GM12878 (cell line): Measurements from ENCODE around the gene LRRC45. TPM values are rescaled to one million over a fixed set of nuclear protein-coding genes. Genes with fewer than 3 reads are reported as not detected.

Experiments used
- ATF7 ChIP-seq: fragments of 450-650 bp; IDR thresholded peaks from 2 replicates; pipeline ENCODE4 v1.6.1; 2016; ENCODE audit warnings: low read depth, mild to moderate bottlenecking
- BCL11A ChIP-seq: IDR thresholded peaks from 2 replicates; pipeline ENCODE4 v1.6.1; 2011; ENCODE audit warnings: low read depth, low read length
- BCL3 ChIP-seq: IDR thresholded peaks from 2 replicates; pipeline ENCODE4 v1.6.1; 2011; ENCODE audit warnings: borderline replicate concordance, low read depth, mild to moderate bottlenecking, moderate library complexity, low read length; ENCODE audit not compliant: insufficient read depth, poor library complexity, severe bottlenecking
- CREB1 ChIP-seq: IDR thresholded peaks from 2 replicates; pipeline ENCODE4 v1.6.1; 2012; ENCODE audit warnings: low read depth, mild to moderate bottlenecking, inconsistent platforms
- ETV6 ChIP-seq, 2 experiments: fragments of 450-650 bp in 1 of 2; IDR thresholded peaks in 1 of 2; conservative IDR thresholded peaks in 1 of 2; 2 replicates each; pipeline ENCODE4 v1.6.1; 2014; ENCODE audit warnings: antibody characterized with exemption in 1 of 2, borderline replicate concordance in 1 of 2, low read depth in 1 of 2, mild to moderate bottlenecking in 1 of 2, moderate library complexity in 1 of 2
- FOS ChIP-seq: IDR thresholded peaks from 3 replicates; pipeline ENCODE4 v1.6.1; 2011; ENCODE audit warnings: borderline replicate concordance; ENCODE audit not compliant: insufficient read length; ENCODE audit errors: extremely low read depth
- HDAC2 ChIP-seq: fragments of 200-600 bp; sonication (generic); IDR thresholded peaks from 2 replicates; pipeline ENCODE4 v1.6.1; 2017
- IKZF1 ChIP-seq: fragments of 450-650 bp; conservative IDR thresholded peaks from 2 replicates; pipeline ENCODE4 v1.6.1; 2017; ENCODE audit warnings: antibody characterized with exemption, mild to moderate bottlenecking
- KDM1A ChIP-seq: fragments of 200-600 bp; sonication (generic); IDR thresholded peaks from 2 replicates; pipeline ENCODE4 v1.6.1; 2016; ENCODE audit warnings: borderline replicate concordance
- NFXL1 ChIP-seq: fragments of 450-650 bp; IDR thresholded peaks from 2 replicates; pipeline ENCODE4 v1.6.1; 2017; ENCODE audit warnings: antibody characterized with exemption, mild to moderate bottlenecking, borderline replicate concordance
- NR2C2 ChIP-seq: IDR thresholded peaks from 2 replicates; pipeline ENCODE4 v1.6.1; 2011; ENCODE audit warnings: borderline replicate concordance, low read depth; ENCODE audit not compliant: control insufficient read depth, insufficient read length
- NR2F1 ChIP-seq: fragments of 450-650 bp; conservative IDR thresholded peaks from 2 replicates; pipeline ENCODE4 v1.6.1; 2017; ENCODE audit warnings: mild to moderate bottlenecking
- POLR2A ChIP-seq: IDR thresholded peaks from 2 replicates; pipeline ENCODE4 v1.6.1; 2011; ENCODE audit warnings: low read depth, mild to moderate bottlenecking, low read length
- RELA ChIP-seq: fragments of 450-650 bp; IDR thresholded peaks from 2 replicates; pipeline ENCODE4 v1.8.0; 2014; ENCODE audit warnings: borderline replicate concordance; ENCODE audit not compliant: partially characterized antibody
- STAT3 ChIP-seq: IDR thresholded peaks from 2 replicates; pipeline ENCODE4 v1.6.1; 2011; ENCODE audit warnings: low read depth, low read length, improper control_type of control experiment
- SUZ12 ChIP-seq: fragments of 200-600 bp; sonication (generic); IDR thresholded peaks from one replicate; pipeline ENCODE4 v1.6.1; 2018; ENCODE audit warnings: antibody characterized with exemption, mild to moderate bottlenecking; ENCODE audit not compliant: unreplicated experiment
- YBX1 ChIP-seq: fragments of 450-650 bp; IDR thresholded peaks from 2 replicates; pipeline ENCODE4 v1.6.1; 2016; ENCODE audit warnings: antibody characterized with exemption
- ZNF207 ChIP-seq: fragments of 450-650 bp; IDR thresholded peaks from 2 replicates; pipeline ENCODE4 v1.6.1; 2014; ENCODE audit warnings: antibody characterized with exemption, mild to moderate bottlenecking, borderline replicate concordance
- ZNF24 ChIP-seq: fragments of 450-650 bp; IDR thresholded peaks from 2 replicates; pipeline ENCODE4 v1.6.1; 2017; ENCODE audit warnings: antibody characterized with exemption, mild to moderate bottlenecking
- ZNF274 ChIP-seq: IDR thresholded peaks from one replicate; pipeline ENCODE4 v1.8.0; 2011; ENCODE audit not compliant: insufficient read length, insufficient read depth
- polyA plus RNA-seq, 11 experiments: library from polyadenylated mRNA; depleted of rRNA in 4 of 11; unstranded in 6 of 11; stranded (reverse) in 5 of 11; fragments of >200 nt; fragmentation: Nextera tagmentation in 4 of 11; fragmentation: Illumina TruSeq in 1 of 11; extraction: Ambion mirVana in 4 of 11; extraction: Trizol in 1 of 11; gene quantifications; 1 replicate in 1 of 11; 2 replicates in 10 of 11; pipeline versions ENCODE4 v1.2.1 to v1.2.3, GENCODE V29; 2011 to 2016; ENCODE audit warnings: inconsistent platforms in 2 of 11, missing spikeins in 2 of 11, low read depth in 1 of 11
- total RNA-seq, 4 experiments: library from RNA; depleted of rRNA in 3 of 4; stranded (reverse); fragments of >200 nt in 3 of 4; fragmentation: Illumina TruSeq in 1 of 4; extraction: Trizol in 1 of 4; gene quantifications; 2 replicates each; pipeline versions ENCODE4 v1.2.1 to v1.2.3, GENCODE V29; 2013 to 2021
- TF ChIP-seq, protein P1 (sequence below): fragments of 450-650 bp; conservative IDR thresholded peaks from 2 replicates; pipeline ENCODE4 v1.6.1; 2017; ENCODE audit warnings: mild to moderate bottlenecking, moderate library complexity
- TF ChIP-seq, protein P2 (sequence below): IDR thresholded peaks from 2 replicates; pipeline ENCODE4 v1.6.1; 2011; ENCODE audit warnings: mild to moderate bottlenecking, low read depth, low read length, moderate library complexity; ENCODE audit not compliant: insufficient replicate concordance
- TF ChIP-seq, protein P3 (sequence below): IDR thresholded peaks from 2 replicates; pipeline ENCODE4 v1.6.1; 2012; ENCODE audit warnings: low read depth, low read length, improper control_type of control experiment
- TF ChIP-seq, protein P4 (sequence below): fragments of 450-650 bp; IDR thresholded peaks from 2 replicates; pipeline ENCODE4 v1.6.1; 2016; ENCODE audit warnings: mild to moderate bottlenecking

Gene LRRC45
- total and polyA plus RNA-seq, 10 of the 15 experiments (the other 5 are each of a cell fraction or from before 2014, with no cell fraction given) = 0.03 to 27.7 (median 10.4) TPM

DNA sequence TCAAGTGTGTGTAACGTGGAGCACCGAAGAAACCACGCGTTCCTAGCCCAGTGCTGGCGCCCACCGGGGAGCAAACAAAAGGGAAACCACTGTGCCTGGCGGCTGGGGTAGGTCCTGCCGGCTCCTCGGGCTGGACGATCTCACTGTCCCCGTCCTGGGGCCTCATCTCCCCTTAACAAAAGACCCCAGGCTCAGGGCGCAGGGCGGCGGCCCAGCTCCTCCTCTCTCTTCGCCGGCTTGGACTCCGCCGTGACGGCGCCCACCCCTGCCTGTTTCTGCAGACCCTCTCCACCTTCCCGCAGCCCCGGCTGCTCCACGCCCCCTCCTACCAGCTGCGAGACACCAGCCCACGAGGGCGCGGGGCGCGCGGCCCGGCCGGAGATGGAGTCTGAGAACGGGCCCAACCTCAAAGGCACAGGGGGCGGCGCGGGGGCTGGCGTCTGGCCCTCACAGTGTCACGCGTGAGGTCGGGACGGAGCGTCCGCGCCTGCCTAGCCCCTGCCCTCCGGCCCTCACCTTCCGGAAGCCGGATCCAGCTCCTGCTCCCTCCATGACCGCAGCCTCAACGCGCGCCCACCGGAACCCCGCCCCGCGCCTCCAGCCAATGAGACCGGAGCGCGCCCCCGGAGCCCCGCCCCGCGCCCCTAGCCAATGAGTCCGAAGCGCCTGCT is 660 bp upstream of the LRRC45 start, which contains the start of gene CENPX (continued):
- TF ChIP-seq, protein P1, sequence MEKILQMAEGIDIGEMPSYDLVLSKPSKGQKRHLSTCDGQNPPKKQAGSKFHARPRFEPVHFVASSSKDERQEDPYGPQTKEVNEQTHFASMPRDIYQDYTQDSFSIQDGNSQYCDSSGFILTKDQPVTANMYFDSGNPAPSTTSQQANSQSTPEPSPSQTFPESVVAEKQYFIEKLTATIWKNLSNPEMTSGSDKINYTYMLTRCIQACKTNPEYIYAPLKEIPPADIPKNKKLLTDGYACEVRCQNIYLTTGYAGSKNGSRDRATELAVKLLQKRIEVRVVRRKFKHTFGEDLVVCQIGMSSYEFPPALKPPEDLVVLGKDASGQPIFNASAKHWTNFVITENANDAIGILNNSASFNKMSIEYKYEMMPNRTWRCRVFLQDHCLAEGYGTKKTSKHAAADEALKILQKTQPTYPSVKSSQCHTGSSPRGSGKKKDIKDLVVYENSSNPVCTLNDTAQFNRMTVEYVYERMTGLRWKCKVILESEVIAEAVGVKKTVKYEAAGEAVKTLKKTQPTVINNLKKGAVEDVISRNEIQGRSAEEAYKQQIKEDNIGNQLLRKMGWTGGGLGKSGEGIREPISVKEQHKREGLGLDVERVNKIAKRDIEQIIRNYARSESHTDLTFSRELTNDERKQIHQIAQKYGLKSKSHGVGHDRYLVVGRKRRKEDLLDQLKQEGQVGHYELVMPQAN = peak; percentile 95
- no peak for TF ChIP-seq ZNF24
- TF ChIP-seq ZNF207 = 0 out of 2 replicates have a peak, but pooled peaks have one; percentile 41
- TF ChIP-seq STAT3 = no peak
- TF ChIP-seq YBX1 = no peak
- no peak for TF ChIP-seq CREB1
- TF ChIP-seq RELA = no peak
- TF ChIP-seq, protein P2, sequence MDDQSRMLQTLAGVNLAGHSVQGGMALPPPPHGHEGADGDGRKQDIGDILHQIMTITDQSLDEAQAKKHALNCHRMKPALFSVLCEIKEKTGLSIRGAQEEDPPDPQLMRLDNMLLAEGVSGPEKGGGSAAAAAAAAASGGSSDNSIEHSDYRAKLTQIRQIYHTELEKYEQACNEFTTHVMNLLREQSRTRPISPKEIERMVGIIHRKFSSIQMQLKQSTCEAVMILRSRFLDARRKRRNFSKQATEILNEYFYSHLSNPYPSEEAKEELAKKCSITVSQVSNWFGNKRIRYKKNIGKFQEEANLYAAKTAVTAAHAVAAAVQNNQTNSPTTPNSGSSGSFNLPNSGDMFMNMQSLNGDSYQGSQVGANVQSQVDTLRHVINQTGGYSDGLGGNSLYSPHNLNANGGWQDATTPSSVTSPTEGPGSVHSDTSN = no peak
- no peak for TF ChIP-seq ETV6 (conservative IDR thresholded peaks at IDR 0.05 in 1 of 2, IDR thresholded peaks at IDR 0.05 in 1 of 2; ENCODE audit: borderline replicate concordance in 1 of 2, low read depth in 1 of 2)
- TF ChIP-seq POLR2A = peak; percentile 82
- no peak for TF ChIP-seq BCL11A
- no peak for TF ChIP-seq BCL3
- no peak for TF ChIP-seq NFXL1
- TF ChIP-seq IKZF1 = peak; percentile 58; the same call in 1 of the 2 replicates
- peak; percentile 60; the same call in 1 of the 2 replicates for TF ChIP-seq NR2F1
- no peak for TF ChIP-seq HDAC2
- TF ChIP-seq NR2C2 = no peak
- no peak for TF ChIP-seq ZNF274
- TF ChIP-seq, protein P3, sequence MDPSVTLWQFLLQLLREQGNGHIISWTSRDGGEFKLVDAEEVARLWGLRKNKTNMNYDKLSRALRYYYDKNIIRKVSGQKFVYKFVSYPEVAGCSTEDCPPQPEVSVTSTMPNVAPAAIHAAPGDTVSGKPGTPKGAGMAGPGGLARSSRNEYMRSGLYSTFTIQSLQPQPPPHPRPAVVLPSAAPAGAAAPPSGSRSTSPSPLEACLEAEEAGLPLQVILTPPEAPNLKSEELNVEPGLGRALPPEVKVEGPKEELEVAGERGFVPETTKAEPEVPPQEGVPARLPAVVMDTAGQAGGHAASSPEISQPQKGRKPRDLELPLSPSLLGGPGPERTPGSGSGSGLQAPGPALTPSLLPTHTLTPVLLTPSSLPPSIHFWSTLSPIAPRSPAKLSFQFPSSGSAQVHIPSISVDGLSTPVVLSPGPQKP = no peak
- TF ChIP-seq ATF7 = no peak
- TF ChIP-seq, protein P4, sequence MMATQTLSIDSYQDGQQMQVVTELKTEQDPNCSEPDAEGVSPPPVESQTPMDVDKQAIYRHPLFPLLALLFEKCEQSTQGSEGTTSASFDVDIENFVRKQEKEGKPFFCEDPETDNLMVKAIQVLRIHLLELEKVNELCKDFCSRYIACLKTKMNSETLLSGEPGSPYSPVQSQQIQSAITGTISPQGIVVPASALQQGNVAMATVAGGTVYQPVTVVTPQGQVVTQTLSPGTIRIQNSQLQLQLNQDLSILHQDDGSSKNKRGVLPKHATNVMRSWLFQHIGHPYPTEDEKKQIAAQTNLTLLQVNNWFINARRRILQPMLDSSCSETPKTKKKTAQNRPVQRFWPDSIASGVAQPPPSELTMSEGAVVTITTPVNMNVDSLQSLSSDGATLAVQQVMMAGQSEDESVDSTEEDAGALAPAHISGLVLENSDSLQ = no peak
- no peak for TF ChIP-seq KDM1A
- TF ChIP-seq SUZ12 = no peak
- TF ChIP-seq FOS = no peak
